H1 (cell line): Measurements from ENCODE around the gene GMPPA. TPM values are rescaled to one million over a fixed set of nuclear protein-coding genes. Genes with fewer than 3 reads are reported as not detected.

Experiments
- BRCA1 ChIP-seq: IDR thresholded peaks from 2 replicates; pipeline ENCODE4 v1.6.1; 2012; ENCODE audit warnings: low read depth, low read length, improper control_type of control experiment
- CHD7 ChIP-seq: fragments of 300-600 bp; sonication (generic); IDR thresholded peaks from 2 replicates; pipeline ENCODE4 v1.7.1; 2012; ENCODE audit warnings: low read length, moderate library complexity, mild to moderate bottlenecking, inconsistent platforms; ENCODE audit not compliant: insufficient replicate concordance
- CTBP2 ChIP-seq: IDR thresholded peaks from 2 replicates; pipeline ENCODE4 v1.7.0; 2011; ENCODE audit warnings: borderline replicate concordance, mild to moderate bottlenecking, moderate library complexity, mixed read lengths, low read length; ENCODE audit not compliant: insufficient read depth, insufficient read length
- HDAC6 ChIP-seq: IDR thresholded peaks from one replicate; pipeline ENCODE4 v1.7.1; 2012; ENCODE audit warnings: low read depth, mild to moderate bottlenecking, inconsistent platforms, low read length, moderate library complexity
- JUN ChIP-seq: IDR thresholded peaks from 2 replicates; pipeline ENCODE4 v1.6.1; 2011; ENCODE audit warnings: low read depth, mild to moderate bottlenecking, improper control_type of control experiment, low read length
- KDM5A ChIP-seq: fragments of 200-600 bp; IDR thresholded peaks from 2 replicates; pipeline ENCODE4 v1.7.1; 2012; ENCODE audit warnings: mild to moderate bottlenecking, low read length, inconsistent platforms, mixed read lengths
- RXRA ChIP-seq: IDR thresholded peaks from 2 replicates; pipeline ENCODE4 v1.6.1; 2011; ENCODE audit warnings: low read depth, mild to moderate bottlenecking, low read length, moderate library complexity; ENCODE audit not compliant: insufficient read depth
- SAP30 ChIP-seq: fragments of 300-600 bp; sonication (generic); IDR thresholded peaks from 2 replicates; pipeline ENCODE4 v1.7.1; 2012; ENCODE audit warnings: low read length, moderate library complexity, mild to moderate bottlenecking, inconsistent platforms; ENCODE audit not compliant: insufficient read depth, insufficient replicate concordance
- SP4 ChIP-seq: IDR thresholded peaks from 2 replicates; pipeline ENCODE4 v1.6.1; 2012; ENCODE audit warnings: low read length, inconsistent platforms
- TAF7 ChIP-seq: optimal IDR thresholded peaks from 2 replicates; pipeline ENCODE3; 2011; ENCODE audit warnings: low read depth, mild to moderate bottlenecking, inconsistent platforms, low read length, moderate library complexity, borderline replicate concordance
- polyA plus RNA-seq, 7 experiments: library from polyadenylated mRNA; depleted of rRNA in 3 of 7; stranded (reverse) in 5 of 7; unstranded in 2 of 7; fragments of >200 nt in 5 of 7; fragments of 200-250 nt in 2 of 7; gene quantifications; 1 replicate in 5 of 7; 2 replicates in 1 of 7; 4 replicates in 1 of 7; pipeline versions ENCODE4 v1.2.1 to v1.2.3, GENCODE V29; 2011 to 2013; ENCODE audit warnings: missing spikeins in 2 of 7, mixed read lengths in 2 of 7
- total RNA-seq: library from RNA; stranded (reverse); fragmentation: NEBNext Ultra II Directional; extraction: Animal tissue kit (Norgen Biotek cat#: 25700); gene quantifications from 2 replicates; pipeline ENCODE4 v1.2.1, GENCODE V29; 2021

The GMPPA gene
- total and polyA plus RNA-seq, 2 of the 8 experiments (the other 6 are each of a cell fraction or from before 2014, with no cell fraction given) = 34.3 to 98.8 TPM

GRCh38 chr2:219499555-219499954 is 864 bp downstream of the GMPPA start (continued):
- no peak for TF ChIP-seq CHD7
- no peak for TF ChIP-seq RXRA
- TF ChIP-seq TAF7 = no peak
- TF ChIP-seq SP4 = no peak
- TF ChIP-seq HDAC6 = no peak
- no peak for TF ChIP-seq SAP30
- no peak for TF ChIP-seq BRCA1
- no peak for TF ChIP-seq CTBP2
- no peak for TF ChIP-seq JUN
- no peak for TF ChIP-seq KDM5A
